ENCODE data around the gene APBB2.
"Not testable (repeated sequence)": the region's sequence is repeated elsewhere in the genome, so short reads cannot be mapped to it uniquely, and the experiment has no call there.

The APBB2 gene

DNA sequence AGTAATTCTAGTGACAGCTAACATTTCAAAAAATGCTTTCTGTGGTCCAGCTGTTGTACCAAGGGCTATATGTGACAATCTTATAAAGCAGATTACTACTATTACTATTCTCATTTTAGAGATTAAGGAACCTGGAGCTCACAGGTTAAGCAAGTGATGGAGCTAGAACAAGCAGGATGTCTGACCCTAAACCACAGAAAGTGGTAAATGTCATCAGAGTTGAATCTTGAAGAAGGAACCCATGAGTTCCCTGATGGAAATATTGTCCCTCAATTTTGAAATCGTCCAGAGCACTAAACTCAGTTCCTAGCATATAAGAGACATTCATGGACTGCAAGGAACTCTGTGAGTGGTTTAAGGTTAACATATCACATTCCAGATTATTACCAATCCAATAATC is 214.0 kb downstream of the APBB2 start:
- H3K4me1 ChIP-seq, result no peaks in the 10 kb centered on the region
- no peak overlapping the region for H3K4me2 ChIP-seq
- no peaks in the 10 kb centered on the region for H4K20me1 ChIP-seq
- H3K36me3 ChIP-seq, result no peaks in the 10 kb centered on the region
- H3K9me3 ChIP-seq, result peaks cover 20% of the 10 kb centered on the region; the same call in 1 of the 2 replicates
- H3K9ac ChIP-seq, result no peak overlapping the region
- H3K4me3 ChIP-seq, result no peak overlapping the region
- H3K27ac ChIP-seq, result no peak overlapping the region
- TF ChIP-seq Cebpa-rat (IDR thresholded peaks at IDR 0.05), result no peak
- H3K27me3 ChIP-seq, result no peaks in the 10 kb centered on the region

- Histone ChIP-seq H3K9ac (no peak overlapping the region), H3K4me1 (peaks cover 5% of the 10 kb centered on the region), H4K20me1 (no peaks in the 10 kb centered on the region), H3K27me3 (no peaks in the 10 kb centered on the region), H3K27ac (no peak overlapping the region), H3K4me3 (no peak overlapping the region), H3K9me3 (peaks cover 26% of the 10 kb centered on the region; the same call in 1 of the 2 replicates), H3K36me3 (no peaks in the 10 kb centered on the region), H3K4me2 (no peak overlapping the region)
- no peak for TF ChIP-seq Cebpa-rat (IDR thresholded peaks at IDR 0.05)
Observed at GRCh38 chr4:40998675-40999358, 215.5 kb downstream of the APBB2 start.

- Histone ChIP-seq H3K4me1 (peaks cover 35% of the 10 kb centered on the region), H3K27me3 (no peaks in the 10 kb centered on the region), H3K36me3 (no peaks in the 10 kb centered on the region), H3K9ac (no peak overlapping the region), H3K27ac (no peak overlapping the region), H3K9me3 (peaks cover 26% of the 10 kb centered on the region; the same call in 1 of the 2 replicates), H3K4me2 (no peak overlapping the region), H4K20me1 (no peaks in the 10 kb centered on the region), H3K4me3 (no peak overlapping the region)
- TF ChIP-seq Cebpa-rat (IDR thresholded peaks at IDR 0.05), result no peak
Observed at GRCh38 chr4:40995850-40996249, 218.5 kb downstream of the APBB2 start.

GRCh38 chr4:40994321-40994720 is 220.0 kb downstream of the APBB2 start:
- not testable (repeated sequence) for H3K4me3 ChIP-seq, H3K27me3 ChIP-seq, H3K9ac ChIP-seq, H4K20me1 ChIP-seq, H3K27ac ChIP-seq, H3K36me3 ChIP-seq
- 0 out of 2 replicates have a peak overlapping the region, but pooled peaks have one; percentile 68 for H3K4me2 ChIP-seq
- peaks cover 42% of the 10 kb centered on the region for H3K4me1 ChIP-seq
- H3K9me3 ChIP-seq, result peaks cover 26% of the 10 kb centered on the region; the same call in 1 of the 2 replicates

DNA sequence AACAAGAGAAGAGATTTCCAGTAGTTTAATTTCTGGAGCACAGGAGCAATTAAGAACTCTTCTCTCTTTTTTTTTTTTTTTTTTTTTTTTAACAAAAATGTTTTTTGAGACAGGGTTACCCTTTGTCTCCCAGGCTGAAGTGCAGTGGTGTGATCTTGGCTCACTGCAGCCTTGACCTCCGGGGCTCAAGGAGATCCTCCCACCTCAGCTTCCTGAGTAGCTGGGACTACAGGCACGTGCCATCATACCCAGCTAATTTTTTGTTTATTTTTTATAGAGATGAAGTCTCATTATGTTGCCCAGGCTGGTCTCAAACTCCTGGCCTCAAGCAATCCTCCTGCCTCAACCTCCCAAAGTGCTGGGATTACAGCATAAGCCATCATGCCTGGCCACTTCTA is 221.0 kb downstream of the APBB2 start:
- Histone ChIP-seq H3K9ac (peak overlapping the region; percentile 40; the same call in 1 of the 2 replicates), H3K27ac (peak overlapping the region; percentile 74), H3K4me1 (peaks cover 42% of the 10 kb centered on the region), H3K9me3 (peaks cover 31% of the 10 kb centered on the region; the same call in 1 of the 2 replicates), H3K4me2 (peak overlapping the region; percentile 68)
- H3K4me3 ChIP-seq, H3K36me3 ChIP-seq, H4K20me1 ChIP-seq, H3K27me3 ChIP-seq: not testable (repeated sequence)

GRCh38 chr4:40992472-40993295 is 221.7 kb downstream of the APBB2 start:
- no peaks in the 10 kb centered on the region for H3K27me3 ChIP-seq
- peaks cover 42% of the 10 kb centered on the region for H3K4me1 ChIP-seq
- H4K20me1 ChIP-seq, result no peaks in the 10 kb centered on the region
- peak overlapping the region; percentile 74 for H3K27ac ChIP-seq
- H3K4me2 ChIP-seq, result peak overlapping the region; percentile 68
- H3K9ac ChIP-seq, result peak overlapping the region; percentile 40; the same call in 1 of the 2 replicates
- no peak for TF ChIP-seq Cebpa-rat (IDR thresholded peaks at IDR 0.05)
- no peak overlapping the region for H3K4me3 ChIP-seq
- peaks cover 28% of the 10 kb centered on the region; the same call in 1 of the 2 replicates for H3K9me3 ChIP-seq
- no peaks in the 10 kb centered on the region for H3K36me3 ChIP-seq

GRCh38 chr4:40991908-40992307 is 222.4 kb downstream of the APBB2 start:
- peak overlapping the region; percentile 74 for H3K27ac ChIP-seq
- H3K4me1 ChIP-seq, result peaks cover 42% of the 10 kb centered on the region
- H3K36me3 ChIP-seq, result no peaks in the 10 kb centered on the region
- no peak overlapping the region for H3K4me3 ChIP-seq
- H3K9me3 ChIP-seq, result peaks cover 20% of the 10 kb centered on the region; the same call in 1 of the 2 replicates
- H3K4me2 ChIP-seq, result peak overlapping the region; percentile 68
- peak overlapping the region; percentile 40; the same call in 1 of the 2 replicates for H3K9ac ChIP-seq
- no peaks in the 10 kb centered on the region for H3K27me3 ChIP-seq
- no peak for TF ChIP-seq Cebpa-rat (IDR thresholded peaks at IDR 0.05)
- H4K20me1 ChIP-seq, result no peaks in the 10 kb centered on the region

GRCh38 chr4:40990899-40991265 is 223.5 kb downstream of the APBB2 start:
- Histone ChIP-seq H3K27me3 (no peaks in the 10 kb centered on the region), H3K4me2 (peak overlapping the region; percentile 68), H3K9me3 (peaks cover 14% of the 10 kb centered on the region; the same call in 1 of the 2 replicates), H3K9ac (no peak overlapping the region), H4K20me1 (no peaks in the 10 kb centered on the region), H3K4me1 (peaks cover 42% of the 10 kb centered on the region), H3K4me3 (no peak overlapping the region), H3K36me3 (no peaks in the 10 kb centered on the region), H3K27ac (peak overlapping the region; percentile 74)
- TF ChIP-seq Cebpa-rat (IDR thresholded peaks at IDR 0.05), result 0 out of 2 replicates have a peak, but pooled peaks have one; percentile 38

DNA sequence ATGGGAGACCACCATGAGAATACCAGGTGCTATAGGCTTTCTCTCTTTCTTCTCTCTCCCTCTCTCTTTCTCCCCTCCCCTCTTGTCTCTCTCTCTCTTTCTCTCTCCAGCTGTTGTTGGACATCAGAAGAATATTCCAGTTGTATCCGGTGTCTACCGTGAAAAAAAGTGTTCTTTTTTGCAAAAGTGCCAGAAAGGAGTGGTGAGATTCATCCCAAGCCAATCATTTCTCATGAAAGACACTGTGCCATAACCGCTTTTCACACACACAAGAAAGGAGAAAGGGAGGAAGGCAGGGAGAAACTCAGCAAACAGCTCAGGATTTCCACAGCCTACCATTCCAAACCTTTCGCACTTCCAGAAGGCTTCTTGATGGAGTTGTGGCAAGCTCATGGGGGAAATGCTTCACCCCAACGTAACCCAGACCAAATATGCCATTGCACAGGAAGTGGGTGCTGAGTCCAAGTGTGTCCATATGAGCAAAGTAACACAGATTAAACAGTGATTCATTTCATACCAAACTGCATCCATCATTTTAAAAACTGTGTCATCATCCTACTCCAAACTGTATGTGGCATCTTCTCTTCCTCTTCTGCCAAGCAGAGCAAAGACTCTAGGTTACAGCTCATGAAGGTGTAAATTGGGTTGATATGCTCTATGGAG is 224.0 kb downstream of the APBB2 start:
- Histone ChIP-seq H3K4me3 (no peak overlapping the region), H3K27ac (0 out of 2 replicates have a peak overlapping the region, but pooled peaks have one; percentile 32), H3K9ac (no peak overlapping the region), H3K36me3 (no peaks in the 10 kb centered on the region), H4K20me1 (no peaks in the 10 kb centered on the region), H3K4me2 (peak overlapping the region; percentile 68), H3K4me1 (peaks cover 42% of the 10 kb centered on the region), H3K9me3 (peaks cover 11% of the 10 kb centered on the region; the same call in 1 of the 2 replicates), H3K27me3 (no peaks in the 10 kb centered on the region)
- no peak for TF ChIP-seq Cebpa-rat (IDR thresholded peaks at IDR 0.05)
